Ascending aorta (tissue), 2 donors: ENCODE measurements around the gene TH. TPM values are rescaled to one million over a fixed set of nuclear protein-coding genes. Genes with fewer than 3 reads are reported as not detected.

Source experiments
- DNase-seq, 2 donors: peaks; one replicate each; pipeline ENCODE4 v3.0.0-alpha.2; 2019; ENCODE audit warnings: low spot score in 2 of 2
- H3K27ac ChIP-seq, 2 donors: fragments of 200-600 bp; sonication (generic); one replicate each; pipeline ENCODE4 v1.5.1; 2016 to 2017; ENCODE audit warnings: mild to moderate bottlenecking in 1 of 2
- H3K27me3 ChIP-seq: fragments of 200-600 bp; sonication (generic); one replicate; pipeline ENCODE4 v1.5.1; 2017
- H3K36me3 ChIP-seq, 2 donors: fragments of 200-600 bp; sonication (generic); one replicate each; pipeline ENCODE4 v1.5.1; 2016
- H3K4me1 ChIP-seq, 2 donors: fragments of 200-600 bp; sonication (generic); one replicate each; pipeline ENCODE4 v1.5.1; 2016 to 2017; ENCODE audit warnings: mild to moderate bottlenecking in 1 of 2
- H3K4me3 ChIP-seq, 2 donors: fragments of 200-600 bp; sonication (generic); one replicate each; pipeline ENCODE4 v1.5.1; 2016 to 2017; ENCODE audit warnings: mild to moderate bottlenecking in 1 of 2
- H3K9me3 ChIP-seq, 2 donors: fragments of 200-600 bp; sonication (generic); one replicate each; pipeline ENCODE4 v1.5.1; 2016
- intact Hi-C: fragments of 100-400 bp; cut with DNase I; formaldehyde crosslinking; loops from one replicate; pipeline ENCODE4 v1.15.1; 2023
- total RNA-seq: library from RNA; depleted of rRNA; stranded (reverse); fragments of >200 nt; gene quantifications from one replicate; pipeline ENCODE4 v1.1.0, GENCODE V29; 2016
- TF ChIP-seq, protein P1 (sequence below), 3 experiments: fragments of 200-600 bp in 2 of 3; fragments of 450-650 bp in 1 of 3; sonication (generic) in 2 of 3; IDR thresholded peaks; one replicate each; pipeline ENCODE4 v1.5.1; 2016 to 2019; ENCODE audit warnings: antibody characterized with exemption in 3 of 3, mild to moderate bottlenecking in 1 of 3, moderate library complexity in 1 of 3

TH gene
- total RNA-seq, 1 donor from 2014 or later, result not detected

DNA sequence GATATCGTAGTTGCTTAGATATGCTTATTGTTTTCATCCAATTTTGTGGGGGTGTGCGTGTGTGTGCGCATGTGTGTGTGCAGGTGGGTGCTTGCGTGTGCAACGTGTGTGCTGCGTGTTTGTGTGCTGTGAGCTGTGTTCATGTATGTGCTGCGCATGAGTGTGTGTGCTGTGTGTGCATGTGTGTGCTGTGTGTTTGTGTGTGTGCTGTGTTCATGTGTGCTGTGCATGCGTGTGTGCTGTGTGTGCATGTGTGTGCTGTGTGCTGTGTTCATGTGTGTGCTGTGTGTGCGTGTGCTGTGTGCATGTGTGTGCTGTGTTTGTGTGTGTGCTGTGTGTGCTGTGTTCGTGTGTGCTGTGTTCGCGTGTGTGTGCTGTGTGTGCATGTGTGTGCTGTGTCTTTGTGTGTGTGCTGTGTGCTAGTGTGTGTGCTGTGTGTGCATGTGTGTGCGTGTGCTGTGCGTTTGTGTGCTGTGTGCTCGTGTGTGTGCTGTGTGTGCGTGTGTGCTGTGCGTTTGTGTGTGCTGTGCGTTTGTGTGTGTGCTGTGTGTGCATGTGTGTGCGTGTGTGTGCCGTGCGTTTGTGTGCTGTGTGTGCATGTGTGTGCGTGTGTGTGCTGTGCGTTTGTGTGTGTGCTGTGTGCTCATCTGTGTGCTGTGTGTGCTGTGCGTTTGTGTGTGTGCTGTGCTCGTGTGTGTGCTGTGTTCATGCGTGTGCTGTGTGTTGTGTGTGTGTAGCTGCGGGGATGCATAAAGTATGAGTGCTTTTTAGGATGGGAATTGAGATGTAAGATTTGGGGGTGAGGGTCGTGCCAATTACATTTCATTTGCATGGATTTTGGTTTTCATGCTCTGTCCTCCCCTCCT is 40.0 kb downstream of the TH start:
- intact Hi-C loops, result no loop called here
- Histone ChIP-seq H3K4me1 (no peaks in the 10 kb centered on the region), H3K27me3 (peaks cover 7% of the 10 kb centered on the region), H3K27ac (no peak overlapping the region), H3K4me3 (no peak overlapping the region), H3K9me3 (no peaks in the 10 kb centered on the region), H3K36me3 (no peaks in the 10 kb centered on the region)
- DNase-seq, result no peak
- TF ChIP-seq, protein P1, sequence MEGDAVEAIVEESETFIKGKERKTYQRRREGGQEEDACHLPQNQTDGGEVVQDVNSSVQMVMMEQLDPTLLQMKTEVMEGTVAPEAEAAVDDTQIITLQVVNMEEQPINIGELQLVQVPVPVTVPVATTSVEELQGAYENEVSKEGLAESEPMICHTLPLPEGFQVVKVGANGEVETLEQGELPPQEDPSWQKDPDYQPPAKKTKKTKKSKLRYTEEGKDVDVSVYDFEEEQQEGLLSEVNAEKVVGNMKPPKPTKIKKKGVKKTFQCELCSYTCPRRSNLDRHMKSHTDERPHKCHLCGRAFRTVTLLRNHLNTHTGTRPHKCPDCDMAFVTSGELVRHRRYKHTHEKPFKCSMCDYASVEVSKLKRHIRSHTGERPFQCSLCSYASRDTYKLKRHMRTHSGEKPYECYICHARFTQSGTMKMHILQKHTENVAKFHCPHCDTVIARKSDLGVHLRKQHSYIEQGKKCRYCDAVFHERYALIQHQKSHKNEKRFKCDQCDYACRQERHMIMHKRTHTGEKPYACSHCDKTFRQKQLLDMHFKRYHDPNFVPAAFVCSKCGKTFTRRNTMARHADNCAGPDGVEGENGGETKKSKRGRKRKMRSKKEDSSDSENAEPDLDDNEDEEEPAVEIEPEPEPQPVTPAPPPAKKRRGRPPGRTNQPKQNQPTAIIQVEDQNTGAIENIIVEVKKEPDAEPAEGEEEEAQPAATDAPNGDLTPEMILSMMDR (IDR thresholded peaks at IDR 0.05), result no peak

DNA sequence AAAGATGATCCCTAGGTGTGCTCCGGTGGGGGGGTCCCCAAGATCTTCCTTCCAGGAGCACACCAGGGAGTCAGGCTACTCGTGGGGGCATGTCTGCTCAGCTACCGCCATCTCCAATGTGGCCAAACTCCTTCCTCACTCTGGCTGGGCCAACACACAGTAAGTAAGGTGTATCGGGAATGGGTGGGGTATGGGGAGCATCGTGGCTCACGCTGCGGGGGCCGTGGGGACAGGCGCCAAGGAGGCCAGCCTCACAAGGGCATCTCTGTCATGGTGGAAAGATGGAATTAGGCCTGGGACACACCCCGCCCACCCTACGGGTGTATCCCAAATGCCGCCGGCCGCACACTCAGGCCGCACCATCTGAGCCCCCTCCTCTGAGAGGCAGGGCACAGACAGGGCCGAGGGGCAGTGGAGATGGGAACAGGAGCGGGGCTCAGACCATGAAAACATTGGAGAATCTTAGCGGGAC is 40.7 kb downstream of the TH start:
- Histone ChIP-seq H3K4me1 (no peaks in the 10 kb centered on the region), H3K36me3 (no peaks in the 10 kb centered on the region), H3K27ac (no peak overlapping the region), H3K4me3 (no peak overlapping the region), H3K27me3 (peaks cover 7% of the 10 kb centered on the region), H3K9me3 (no peaks in the 10 kb centered on the region)
- DNase-seq, result no peak
- TF ChIP-seq, protein P1 (IDR thresholded peaks at IDR 0.05), result no peak
- intact Hi-C loops, result no loop called here

DNA sequence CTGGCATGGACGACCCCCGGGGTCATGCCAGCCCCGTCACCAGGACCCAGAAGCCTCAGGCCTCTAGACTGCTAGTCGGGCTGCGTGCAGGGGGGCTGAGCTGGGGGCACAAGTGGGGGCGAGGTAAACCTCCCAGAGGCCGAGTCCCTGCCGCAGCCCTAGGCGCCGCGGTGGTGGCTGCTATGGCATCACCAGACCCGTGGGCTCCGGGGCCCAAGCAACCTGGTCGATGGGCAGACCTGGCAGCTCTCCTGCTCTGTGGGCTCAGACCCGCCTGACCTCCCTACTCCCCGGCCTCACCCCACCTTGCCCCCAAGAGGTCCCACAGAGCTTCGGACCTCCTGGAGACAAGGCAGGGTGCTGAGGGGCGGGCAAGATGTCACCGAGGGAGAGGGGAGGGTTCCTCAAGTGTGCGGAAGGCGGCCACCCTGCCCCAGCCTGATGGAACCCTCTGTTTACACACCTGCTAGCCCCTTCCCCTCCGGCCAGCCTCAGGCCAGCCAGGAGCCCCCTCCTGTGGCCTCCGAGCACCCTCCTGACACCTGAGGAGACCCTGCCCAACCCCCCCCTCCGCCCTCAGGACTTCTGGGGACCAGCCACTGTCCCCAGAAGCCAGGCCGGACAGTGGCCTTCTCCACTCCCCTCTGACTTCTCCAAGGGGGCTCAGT is 41.8 kb downstream of the TH start:
- H3K27ac ChIP-seq, result no peak overlapping the region
- TF ChIP-seq, protein P1 (IDR thresholded peaks at IDR 0.05), result no peak
- H3K27me3 ChIP-seq, result peaks cover 7% of the 10 kb centered on the region
- no peak overlapping the region for H3K4me3 ChIP-seq
- H3K9me3 ChIP-seq, result no peaks in the 10 kb centered on the region
- no peak for DNase-seq
- intact Hi-C loops, result no loop called here
- H3K36me3 ChIP-seq, result no peaks in the 10 kb centered on the region
- H3K4me1 ChIP-seq, result no peaks in the 10 kb centered on the region

DNA sequence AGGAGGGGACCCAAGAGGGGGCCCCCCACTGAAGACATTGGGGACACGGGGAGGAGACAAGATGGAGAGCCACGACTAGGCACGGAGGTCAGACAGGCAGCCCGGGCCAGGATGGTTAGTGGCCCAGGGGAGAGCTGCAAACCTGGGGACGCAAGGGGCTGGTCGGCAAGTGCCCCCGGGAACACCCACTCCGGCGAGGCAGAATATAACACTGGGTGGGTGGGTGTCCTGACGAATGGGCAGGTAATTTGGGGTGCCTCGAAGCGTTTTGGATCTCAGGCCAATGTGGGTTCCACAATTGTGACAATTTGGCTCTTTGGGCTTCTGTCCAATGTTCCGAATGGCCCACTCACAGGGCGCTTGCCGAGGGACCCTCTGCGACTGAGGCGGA is 42.3 kb downstream of the TH start:
- Histone ChIP-seq H3K4me1 (no peaks in the 10 kb centered on the region), H3K27ac (no peak overlapping the region), H3K9me3 (no peaks in the 10 kb centered on the region), H3K4me3 (no peak overlapping the region), H3K36me3 (no peaks in the 10 kb centered on the region), H3K27me3 (peaks cover 7% of the 10 kb centered on the region)
- intact Hi-C loops, result no loop called here
- no peak for DNase-seq
- TF ChIP-seq, protein P1 (IDR thresholded peaks at IDR 0.05), result no peak

DNA sequence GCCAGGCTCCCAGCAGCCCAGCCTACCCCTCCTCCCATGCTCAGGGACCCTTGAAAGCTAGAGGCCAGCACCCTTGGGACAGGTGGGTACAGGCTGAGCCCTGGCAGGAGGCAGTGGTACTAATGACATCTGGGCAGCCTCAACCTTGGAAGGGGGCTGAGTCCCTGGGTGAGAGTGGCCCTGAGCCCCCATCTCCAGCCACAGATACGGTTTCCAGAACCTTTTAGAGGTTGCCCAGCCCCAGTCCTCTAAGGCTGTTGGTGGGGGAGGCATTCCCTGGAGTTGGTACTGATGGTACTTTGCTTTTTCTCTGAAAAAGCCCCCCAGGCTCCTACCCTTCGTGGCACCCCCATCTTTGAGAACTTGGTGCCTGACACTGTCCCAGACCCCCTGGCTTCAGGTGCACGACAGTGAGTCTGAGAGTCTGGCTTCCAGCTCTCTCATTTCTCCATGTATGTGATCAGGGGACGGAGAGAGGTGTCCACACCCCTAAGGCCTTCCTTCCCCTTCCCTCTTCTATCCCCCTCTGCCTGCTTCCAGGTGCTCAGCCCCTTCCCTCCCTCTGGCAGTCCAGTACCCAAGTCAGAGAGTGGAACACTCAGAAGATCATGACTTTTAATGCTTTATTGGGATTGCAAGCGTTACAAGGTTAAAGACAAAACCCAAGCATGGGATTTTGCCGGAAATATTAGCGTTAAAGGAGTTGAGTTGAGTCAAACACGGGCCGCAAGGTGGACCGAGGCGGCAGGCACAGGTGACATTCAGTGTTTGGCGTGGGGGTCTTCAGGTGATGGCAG is 42.9 kb downstream of the TH start:
- intact Hi-C loops, result no loop called here
- no peaks in the 10 kb centered on the region for H3K9me3 ChIP-seq
- TF ChIP-seq, protein P1 (IDR thresholded peaks at IDR 0.05), result no peak
- H3K27ac ChIP-seq, result no peak overlapping the region
- no peaks in the 10 kb centered on the region for H3K4me1 ChIP-seq
- DNase-seq, result no peak
- peaks cover 6% of the 10 kb centered on the region for H3K27me3 ChIP-seq
- H3K36me3 ChIP-seq, result no peaks in the 10 kb centered on the region
- H3K4me3 ChIP-seq, result no peak overlapping the region
